HG03342 (cell line): Measurements from ENCODE around the gene IGSF9B.

Experiments
- ATAC-seq: cut with Tn5 transposase; IDR thresholded peaks from one replicate; pipeline ENCODE4 v1.9.1; 2021; ENCODE audit warnings: mild to moderate bottlenecking, moderate library complexity; ENCODE audit not compliant: unreplicated experiment

Gene IGSF9B

GRCh38 chr11:133955081-133955891 lies 1.5 kb downstream of the IGSF9B start:
- ATAC-seq: no peak

- no peak for ATAC-seq
These were observed 2.8 kb downstream of the IGSF9B start for GRCh38 chr11:133953999-133954398.

DNA sequence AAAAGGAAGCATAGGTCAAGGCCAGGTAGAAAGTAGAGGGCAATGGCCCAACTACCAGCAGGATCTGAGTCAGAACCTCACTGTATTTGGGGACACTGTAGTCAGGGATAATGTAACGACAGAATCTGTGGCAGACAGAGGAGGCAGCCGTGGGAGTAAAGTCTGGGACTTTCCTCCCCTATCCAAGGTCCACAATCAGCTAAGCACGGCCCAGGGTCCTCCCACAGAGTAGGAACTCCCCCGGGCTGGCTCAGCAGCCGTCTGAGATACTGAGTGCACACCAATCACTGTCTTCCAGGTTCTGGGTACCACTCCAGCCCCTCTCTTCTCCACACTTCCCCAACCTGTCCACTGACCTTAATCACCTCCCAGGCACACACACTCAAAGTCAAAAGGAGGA lies 3.2 kb downstream of the IGSF9B start:
- ATAC-seq: no peak

DNA sequence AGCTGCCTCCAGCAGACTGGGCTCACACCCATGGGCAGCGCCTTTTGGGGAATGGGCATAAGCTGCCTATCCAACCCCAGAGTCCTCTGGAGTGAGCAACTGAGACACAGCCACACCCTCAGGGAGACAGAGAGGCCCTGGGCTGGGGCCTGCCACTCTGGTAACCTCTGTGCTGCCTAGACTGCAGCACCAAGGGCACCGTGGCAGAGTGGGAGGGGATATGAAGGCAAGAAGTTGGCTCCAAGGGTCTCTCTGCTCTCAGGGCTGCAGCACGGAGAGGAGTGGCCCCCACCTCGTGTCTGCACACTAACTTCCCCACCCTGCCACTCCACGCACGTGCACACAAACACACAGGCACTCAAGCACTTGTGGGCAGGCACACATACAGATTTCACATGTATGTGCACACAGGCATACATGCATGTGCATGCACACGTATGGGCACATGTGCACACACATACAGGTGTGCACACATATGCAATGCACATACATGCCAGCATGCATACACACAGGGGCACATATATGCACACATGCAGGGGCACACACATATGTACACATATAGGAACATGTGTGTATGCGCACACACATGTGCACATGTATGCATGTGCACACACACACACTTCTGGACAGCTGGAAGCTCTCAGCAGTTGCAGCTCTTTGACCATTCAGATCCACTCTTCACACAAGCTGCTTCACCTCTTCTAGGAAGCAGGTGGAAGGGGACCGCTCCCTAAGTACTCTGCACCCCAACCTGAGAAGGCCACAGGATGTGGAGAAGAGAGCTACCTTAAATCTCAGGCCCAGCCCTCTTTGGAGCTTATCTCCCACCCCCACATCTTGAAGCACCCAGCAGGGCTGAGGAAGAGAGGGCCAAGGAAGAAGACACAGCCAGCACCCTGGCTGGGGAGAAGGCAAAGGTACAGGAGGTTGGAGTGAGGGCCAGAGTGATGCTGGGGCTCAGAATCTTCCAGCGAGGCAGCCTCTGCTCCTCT lies 4.3 kb downstream of the IGSF9B start:
- no peak for ATAC-seq

DNA sequence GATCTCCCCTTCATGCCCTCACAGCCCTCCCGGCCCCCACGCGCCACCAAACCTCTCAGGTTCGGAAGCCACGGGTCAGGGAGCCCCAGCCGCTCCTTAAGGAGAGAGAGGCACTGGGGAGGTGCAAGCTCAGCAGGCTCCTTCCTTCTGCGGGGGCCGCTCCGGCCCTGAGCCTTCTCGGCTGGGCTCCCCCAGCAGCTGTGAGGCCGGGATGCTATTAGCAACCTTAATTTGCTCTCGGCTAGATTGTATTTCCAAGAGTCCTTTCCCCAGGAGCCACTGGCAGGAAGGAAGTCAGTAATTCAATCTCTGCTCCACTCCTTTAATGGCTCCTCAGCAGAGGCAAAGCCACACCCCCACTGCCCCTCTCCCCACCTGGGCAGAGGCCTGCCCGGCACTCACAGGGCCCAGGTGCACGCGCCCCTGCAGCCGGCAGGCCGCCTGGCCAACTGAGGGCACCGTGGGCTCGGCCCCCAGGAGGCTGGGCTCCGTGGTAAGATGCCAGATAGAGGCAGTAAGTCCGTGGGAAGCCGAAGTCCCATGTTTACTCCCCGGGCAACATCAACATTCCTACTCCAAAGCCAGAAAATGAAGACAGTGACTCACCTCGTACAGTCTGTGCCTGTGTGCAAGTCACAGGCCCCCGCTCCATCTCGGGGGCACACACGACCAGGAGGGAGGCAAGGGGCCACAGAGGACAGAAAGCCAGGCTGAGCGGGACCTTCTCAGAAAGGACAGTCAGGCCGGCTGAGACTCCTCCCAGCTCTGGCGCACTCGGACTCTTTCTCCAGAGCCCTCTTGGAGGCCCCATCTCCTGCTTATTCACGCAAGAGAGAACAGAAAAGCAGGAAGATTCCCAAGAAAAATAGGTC lies 5.2 kb downstream of the IGSF9B start:
- no peak for ATAC-seq

DNA sequence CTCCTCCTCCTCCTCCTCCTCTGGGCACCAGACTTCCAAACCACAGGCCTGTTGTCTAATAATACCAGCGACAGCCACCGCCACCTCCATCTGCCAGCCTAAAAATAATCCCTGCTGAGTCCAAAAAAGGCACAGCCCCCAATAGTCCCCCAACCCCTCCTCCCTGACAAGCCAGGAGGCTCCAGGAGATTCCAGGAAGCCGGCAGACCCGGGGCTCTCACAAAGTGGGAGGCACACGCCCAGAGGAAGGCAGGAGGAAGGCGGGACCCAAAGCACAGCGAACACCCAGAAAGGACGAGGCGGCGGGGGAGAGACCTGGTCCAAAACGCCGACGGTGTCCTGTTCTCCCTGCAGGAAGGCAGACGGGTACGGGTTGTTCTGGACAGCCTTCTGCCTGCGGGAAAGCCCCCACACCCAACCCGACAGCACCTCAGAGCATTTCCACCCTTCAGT lies 5.9 kb downstream of the IGSF9B start:
- no peak for ATAC-seq

- no peak for ATAC-seq
These were observed 6.3 kb downstream of the IGSF9B start for GRCh38 chr11:133950421-133950820.

DNA sequence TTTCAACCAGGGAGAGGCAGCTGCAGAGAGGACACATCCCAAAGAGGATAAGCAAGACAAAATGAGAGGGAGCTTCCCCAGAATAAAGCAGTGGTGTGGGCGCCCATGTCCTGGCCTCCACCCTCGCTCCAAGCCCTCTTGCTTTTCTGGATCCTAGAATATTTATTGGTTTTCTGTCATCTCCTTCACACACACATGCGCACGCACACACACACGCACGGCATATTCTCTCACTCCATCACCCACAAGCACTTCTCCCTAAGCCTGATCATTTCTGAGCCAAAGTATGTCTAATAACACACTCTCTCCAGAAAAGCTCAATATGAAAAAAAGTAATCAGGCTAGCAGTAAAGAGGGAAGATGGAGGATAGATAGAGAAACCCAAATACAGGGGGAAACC lies 7.6 kb downstream of the IGSF9B start:
- no peak for ATAC-seq

- no peak for ATAC-seq
These were observed 8.1 kb downstream of the IGSF9B start for GRCh38 chr11:133948711-133949110.

DNA sequence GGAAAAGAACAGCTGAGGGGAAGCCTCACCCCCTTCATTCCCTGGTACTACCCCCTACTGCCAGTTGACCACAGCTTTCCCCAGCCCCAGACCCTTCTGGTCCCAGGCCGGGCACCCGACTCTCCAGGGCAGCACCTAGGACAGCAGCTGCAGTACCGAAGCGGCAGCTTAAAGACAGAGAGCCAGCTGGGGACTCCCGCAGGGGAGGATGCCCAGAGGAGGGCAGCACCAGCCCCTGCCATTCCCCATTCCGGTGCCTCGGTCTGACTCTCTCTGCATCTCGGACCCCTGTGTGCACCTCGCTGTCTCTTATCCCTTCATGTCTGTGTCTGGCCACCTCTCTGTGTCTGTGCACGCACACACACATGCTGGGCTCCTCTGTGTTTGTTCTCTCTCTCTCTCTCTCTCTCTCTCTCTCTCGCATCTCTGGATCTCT lies 9.4 kb downstream of the IGSF9B start:
- peak; percentile 65 for ATAC-seq

- no peak for ATAC-seq
These were observed 10.0 kb downstream of the IGSF9B start for GRCh38 chr11:133946541-133947318.

GRCh38 chr11:133946051-133946450 lies 10.7 kb downstream of the IGSF9B start:
- no peak for ATAC-seq

GRCh38 chr11:133945087-133945974 lies 11.4 kb downstream of the IGSF9B start:
- ATAC-seq: no peak

- no peak for ATAC-seq
These were observed 12.6 kb downstream of the IGSF9B start for GRCh38 chr11:133943950-133944698.

DNA sequence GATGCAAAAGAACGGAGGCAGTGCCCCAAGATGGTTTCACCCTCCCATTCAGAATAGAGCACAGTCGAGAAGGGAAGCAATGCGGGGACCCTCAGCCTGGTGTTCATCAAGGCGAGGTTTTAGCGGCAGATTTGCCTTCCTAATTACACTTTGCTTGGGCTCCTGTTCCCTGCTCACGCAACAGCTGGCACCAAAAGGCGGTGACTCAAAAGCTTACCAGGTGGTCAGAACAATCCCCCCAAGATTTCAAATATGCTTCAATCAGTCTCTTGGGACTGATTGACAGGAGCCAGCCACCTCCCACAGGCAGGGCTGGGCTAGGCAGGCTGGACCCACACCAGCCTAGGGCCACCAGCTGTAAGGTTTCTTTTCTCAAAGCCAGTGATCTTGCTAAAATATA lies 14.2 kb downstream of the IGSF9B start:
- no peak for ATAC-seq

- no peak for ATAC-seq
These were observed 15.2 kb downstream of the IGSF9B start for GRCh38 chr11:133941546-133941945.

DNA sequence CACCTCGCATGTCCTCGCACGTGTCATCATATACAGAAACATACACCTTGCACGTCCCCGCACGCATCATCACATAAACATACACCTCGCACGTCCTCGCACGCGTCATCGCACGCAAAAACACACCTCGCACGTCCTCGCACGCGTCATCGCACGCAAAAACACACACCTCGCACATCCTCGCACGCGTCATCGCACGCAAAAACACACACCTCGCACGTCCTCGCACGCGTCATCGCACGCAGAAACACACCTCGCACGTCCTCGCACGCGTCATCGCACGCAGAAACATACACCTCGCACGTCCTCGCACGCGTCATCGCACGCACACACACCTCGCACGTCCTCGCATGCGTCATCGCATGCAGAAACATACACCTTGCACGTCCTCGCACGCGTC lies 16.7 kb downstream of the IGSF9B start:
- ATAC-seq: no peak

GRCh38 chr11:133939558-133939957 lies 17.2 kb downstream of the IGSF9B start:
- ATAC-seq: no peak
